ENCODE measurements around the gene CRTAP.

DNA sequence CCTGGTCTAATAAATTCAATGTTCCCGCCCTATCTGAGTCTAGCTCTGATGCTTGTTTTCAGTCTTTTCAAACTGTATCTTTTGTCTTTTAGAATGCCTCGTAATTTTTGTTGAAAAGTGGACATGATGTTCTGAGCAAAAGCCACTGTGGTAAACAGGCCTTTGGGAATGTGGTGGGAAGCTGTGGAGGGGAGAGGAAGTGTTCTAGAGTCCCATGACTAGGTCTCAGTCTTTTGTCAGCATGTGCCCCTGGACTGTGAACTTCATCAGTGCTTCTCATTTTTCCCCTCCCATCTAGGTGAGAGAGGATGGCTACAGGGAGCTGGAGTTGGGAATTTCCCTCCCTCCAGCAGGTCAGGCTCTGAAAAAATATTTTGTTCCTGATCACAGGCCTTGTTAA, 71.0 kb downstream of the CRTAP start:
- TF ChIP-seq, protein P1, sequence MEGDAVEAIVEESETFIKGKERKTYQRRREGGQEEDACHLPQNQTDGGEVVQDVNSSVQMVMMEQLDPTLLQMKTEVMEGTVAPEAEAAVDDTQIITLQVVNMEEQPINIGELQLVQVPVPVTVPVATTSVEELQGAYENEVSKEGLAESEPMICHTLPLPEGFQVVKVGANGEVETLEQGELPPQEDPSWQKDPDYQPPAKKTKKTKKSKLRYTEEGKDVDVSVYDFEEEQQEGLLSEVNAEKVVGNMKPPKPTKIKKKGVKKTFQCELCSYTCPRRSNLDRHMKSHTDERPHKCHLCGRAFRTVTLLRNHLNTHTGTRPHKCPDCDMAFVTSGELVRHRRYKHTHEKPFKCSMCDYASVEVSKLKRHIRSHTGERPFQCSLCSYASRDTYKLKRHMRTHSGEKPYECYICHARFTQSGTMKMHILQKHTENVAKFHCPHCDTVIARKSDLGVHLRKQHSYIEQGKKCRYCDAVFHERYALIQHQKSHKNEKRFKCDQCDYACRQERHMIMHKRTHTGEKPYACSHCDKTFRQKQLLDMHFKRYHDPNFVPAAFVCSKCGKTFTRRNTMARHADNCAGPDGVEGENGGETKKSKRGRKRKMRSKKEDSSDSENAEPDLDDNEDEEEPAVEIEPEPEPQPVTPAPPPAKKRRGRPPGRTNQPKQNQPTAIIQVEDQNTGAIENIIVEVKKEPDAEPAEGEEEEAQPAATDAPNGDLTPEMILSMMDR (CRISPR knock-in tag; IDR thresholded peaks at IDR 0.05): no peak
- TF ChIP-seq GTF2F1 (IDR thresholded peaks at IDR 0.05; ENCODE audit: low read length) (no peak), LCORL (IDR thresholded peaks at IDR 0.05) (no peak), LCORL (CRISPR knock-in tag; IDR thresholded peaks at IDR 0.05) (no peak), SMARCC2 (IDR thresholded peaks at IDR 0.05) (no peak), POLR2AphosphoS5 (IDR thresholded peaks at IDR 0.05; ENCODE audit: low read depth, low read length) (no peak), HNRNPK (IDR thresholded peaks at IDR 0.05; ENCODE audit: low read depth, low read length, poor library complexity, severe bottlenecking) (no peak), PHB2 (IDR thresholded peaks at IDR 0.05; ENCODE audit: partially characterized antibody) (no peak), RAD21 (CRISPR knock-in tag; IDR thresholded peaks at IDR 0.05) (no peak), EZH2 (conservative IDR thresholded peaks at IDR 0.05; ENCODE audit: low read depth, low read length) (no peak)
- TF ChIP-seq, protein P2, sequence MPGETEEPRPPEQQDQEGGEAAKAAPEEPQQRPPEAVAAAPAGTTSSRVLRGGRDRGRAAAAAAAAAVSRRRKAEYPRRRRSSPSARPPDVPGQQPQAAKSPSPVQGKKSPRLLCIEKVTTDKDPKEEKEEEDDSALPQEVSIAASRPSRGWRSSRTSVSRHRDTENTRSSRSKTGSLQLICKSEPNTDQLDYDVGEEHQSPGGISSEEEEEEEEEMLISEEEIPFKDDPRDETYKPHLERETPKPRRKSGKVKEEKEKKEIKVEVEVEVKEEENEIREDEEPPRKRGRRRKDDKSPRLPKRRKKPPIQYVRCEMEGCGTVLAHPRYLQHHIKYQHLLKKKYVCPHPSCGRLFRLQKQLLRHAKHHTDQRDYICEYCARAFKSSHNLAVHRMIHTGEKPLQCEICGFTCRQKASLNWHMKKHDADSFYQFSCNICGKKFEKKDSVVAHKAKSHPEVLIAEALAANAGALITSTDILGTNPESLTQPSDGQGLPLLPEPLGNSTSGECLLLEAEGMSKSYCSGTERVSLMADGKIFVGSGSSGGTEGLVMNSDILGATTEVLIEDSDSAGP (CRISPR knock-in tag; IDR thresholded peaks at IDR 0.05; ENCODE audit: borderline replicate concordance): no peak

All from HepG2 (cell line).